Endothelial cell of umbilical vein (primary cell): ENCODE results near the gene NXPH1. TPM values are rescaled to one million over a fixed set of nuclear protein-coding genes. Genes with fewer than 3 reads are reported as not detected.

Experiments
- BruUV-seq: library from RNA; stranded (reverse); fragments of 400-500 nt; replicated peaks from 2 replicates; lab custom pipeline; 2021; lab: Mats Ljungman, UMichigan
- CTCF ChIA-PET: fragments of 300-600, 350-600 bp; sonication (Branson Sonifier 250); formaldehyde crosslinking; loops from one replicate; lab custom pipeline; 2021; ENCODE audit warnings: antibody characterized with exemption, inconsistent platforms; lab: Charles Lee
- POLR2A ChIA-PET: fragments of 300-600, 350-600 bp; sonication (Branson Sonifier 250); formaldehyde crosslinking; loops from one replicate; lab custom pipeline; 2021; ENCODE audit warnings: antibody characterized with exemption, inconsistent platforms; lab: Charles Lee
- DNase-seq: peaks from one replicate; pipeline ENCODE4 v3.0.0-alpha.2; 2011; ENCODE audit warnings: low read depth, low spot score
- FAIRE-seq: peaks from 2 replicates; lab custom pipeline; 2011; peaks lifted over from hg19 to GRCh38; lab: Jason Lieb, UNC
- H2AFZ ChIP-seq: 2 replicates; pipeline ENCODE4 v1.6.0; 2012; ENCODE audit warnings: low read depth, low read length, control low read depth, inconsistent platforms
- H3K27ac ChIP-seq: 2 replicates; pipeline ENCODE4 v1.5.1; 2011; ENCODE audit warnings: low read depth, mild to moderate bottlenecking, control low read depth, low read length, moderate library complexity; ENCODE audit not compliant: insufficient read depth
- H3K27me3 ChIP-seq, 2 experiments: 2 replicates each; pipeline versions ENCODE4 v1.6.0 to v1.6.1; 2011; ENCODE audit warnings: low read length in 2 of 2, mixed read lengths in 1 of 2; ENCODE audit not compliant: control insufficient read depth in 2 of 2, insufficient read depth in 2 of 2
- H3K36me3 ChIP-seq, 2 experiments: 2 replicates in 1 of 2; 3 replicates in 1 of 2; pipeline ENCODE4 v1.5.1; 2011; ENCODE audit warnings: low read length in 2 of 2, mild to moderate bottlenecking in 1 of 2, moderate library complexity in 1 of 2; ENCODE audit not compliant: control insufficient read depth in 2 of 2, insufficient read depth in 2 of 2; ENCODE audit errors: extremely low read depth in 1 of 2
- H3K4me1 ChIP-seq: 3 replicates; pipeline ENCODE4 v1.5.1; 2011; ENCODE audit warnings: mild to moderate bottlenecking, low read length; ENCODE audit not compliant: control insufficient read depth, insufficient read depth; ENCODE audit errors: extremely low read depth
- H3K4me2 ChIP-seq: 2 replicates; pipeline ENCODE4 v1.6.1; 2011; ENCODE audit warnings: low read length, control low read depth, mixed read lengths; ENCODE audit not compliant: insufficient read depth
- H3K4me3 ChIP-seq, 3 experiments: fragments of 200-600 bp in 1 of 3; sonication (generic), shearing (Covaris generic) in 1 of 3; replicated peaks in 1 of 3; 2 replicates each; pipeline ENCODE4 v1.5.1; 2011 to 2016; ENCODE audit warnings: control low read depth in 3 of 3, low read length in 3 of 3, mild to moderate bottlenecking in 2 of 3, inconsistent platforms in 1 of 3, low read depth in 1 of 3, moderate library complexity in 1 of 3; ENCODE audit not compliant: insufficient read depth in 1 of 3
- H3K79me2 ChIP-seq: 2 replicates; pipeline ENCODE4 v1.6.0; 2012; ENCODE audit warnings: low read length, inconsistent platforms; ENCODE audit not compliant: control insufficient read depth, insufficient read depth
- H3K9ac ChIP-seq: replicated peaks from 2 replicates; pipeline ENCODE3; 2011; ENCODE audit warnings: low read length, control low read depth; ENCODE audit not compliant: insufficient read depth; ENCODE audit errors: extremely low read depth
- H3K9me1 ChIP-seq: replicated peaks from 3 replicates; pipeline ENCODE4 v1.6.0; 2011; ENCODE audit warnings: mild to moderate bottlenecking, low read length; ENCODE audit not compliant: control insufficient read depth, insufficient read depth; ENCODE audit errors: extremely low read depth
- H3K9me3 ChIP-seq: replicated peaks from 2 replicates; pipeline ENCODE4 v1.5.1; 2012; ENCODE audit warnings: low read length, inconsistent platforms; ENCODE audit not compliant: control insufficient read depth, insufficient read depth
- H4K20me1 ChIP-seq: replicated peaks from 2 replicates; pipeline ENCODE3; 2011; ENCODE audit warnings: mild to moderate bottlenecking, low read length; ENCODE audit not compliant: control insufficient read depth, insufficient read depth; ENCODE audit errors: extremely low read depth
- EZH2 ChIP-seq: IDR thresholded peaks from 2 replicates; pipeline ENCODE4 v1.6.1; 2012; ENCODE audit warnings: borderline replicate concordance, low read depth, mild to moderate bottlenecking, moderate library complexity, low read length, inconsistent platforms; ENCODE audit not compliant: severe bottlenecking
- FOS ChIP-seq: IDR thresholded peaks from 2 replicates; pipeline ENCODE4 v1.6.1; 2011; ENCODE audit warnings: mild to moderate bottlenecking, low read length, moderate library complexity, borderline replicate concordance; ENCODE audit not compliant: insufficient read depth
- GATA2 ChIP-seq: IDR thresholded peaks from 2 replicates; pipeline ENCODE4 v1.7.0; 2011; ENCODE audit warnings: low read depth, mild to moderate bottlenecking, moderate library complexity, mixed read lengths, low read length; ENCODE audit not compliant: insufficient read length, insufficient read depth
- JUN ChIP-seq: IDR thresholded peaks from 2 replicates; pipeline ENCODE4 v1.6.1; 2011; ENCODE audit warnings: borderline replicate concordance, low read depth; ENCODE audit not compliant: insufficient read length, insufficient read depth
- MYC ChIP-seq: IDR thresholded peaks from one replicate; pipeline ENCODE4 v1.6.1; 2011; ENCODE audit warnings: mild to moderate bottlenecking, low read depth, low read length
- POLR2A ChIP-seq: IDR thresholded peaks from 2 replicates; pipeline ENCODE4 v1.6.1; 2012; ENCODE audit warnings: low read depth, mild to moderate bottlenecking, control low read depth, low read length
- POLR2AphosphoS5 ChIP-seq: IDR thresholded peaks from 2 replicates; pipeline ENCODE4 v1.6.1; 2012; ENCODE audit warnings: low read depth, mild to moderate bottlenecking, control low read depth, low read length, moderate library complexity; ENCODE audit not compliant: insufficient read depth
- dilution Hi-C: fragments of 300-500 bp; cut with MboI; formaldehyde crosslinking; loops from one replicate; pipeline ENCODE4 v1.15.0; 2019; ENCODE audit warnings: low sequenced_read_pairs; ENCODE audit not compliant: extremely low pct_ligation_motif_present
- intact Hi-C: fragments of 100-400 bp; cut with micrococcal nuclease; formaldehyde crosslinking; loops from one replicate; pipeline ENCODE4 v1.10.0; 2022
- polyA plus RNA-seq, 4 experiments: library from polyadenylated mRNA; depleted of rRNA in 3 of 4; stranded (reverse) in 3 of 4; unstranded in 1 of 4; fragments of >200 nt; gene quantifications; 2 replicates each; pipeline versions ENCODE4 v1.2.1 to v1.2.3, GENCODE V29; 2011 to 2012; ENCODE audit warnings: missing spikeins in 1 of 4
- total RNA-seq: library from RNA; stranded (reverse); gene quantifications from 2 replicates; pipeline ENCODE4 v1.2.3, GENCODE V29; 2021
- TF ChIP-seq, protein P1 (sequence below), 2 donors: IDR thresholded peaks; 1 replicate in 1 of 2; 2 replicates in 1 of 2; pipeline ENCODE4 v1.5.1; 2011; ENCODE audit warnings: low read length in 2 of 2, mild to moderate bottlenecking in 2 of 2, moderate library complexity in 2 of 2, control low read depth in 1 of 2, inconsistent platforms in 1 of 2, low read depth in 1 of 2; ENCODE audit not compliant: insufficient read depth in 1 of 2; ENCODE audit errors: extremely low read depth in 1 of 2
- TF ChIP-seq, protein P2 (sequence below): IDR thresholded peaks from 2 replicates; pipeline ENCODE4 v1.6.1; 2011; ENCODE audit not compliant: insufficient read depth, insufficient read length

NXPH1 gene
- total and polyA plus RNA-seq, 2 donors (not counting 3 experiments of a cell fraction or from before 2014, with no cell fraction given), result not detected

DNA sequence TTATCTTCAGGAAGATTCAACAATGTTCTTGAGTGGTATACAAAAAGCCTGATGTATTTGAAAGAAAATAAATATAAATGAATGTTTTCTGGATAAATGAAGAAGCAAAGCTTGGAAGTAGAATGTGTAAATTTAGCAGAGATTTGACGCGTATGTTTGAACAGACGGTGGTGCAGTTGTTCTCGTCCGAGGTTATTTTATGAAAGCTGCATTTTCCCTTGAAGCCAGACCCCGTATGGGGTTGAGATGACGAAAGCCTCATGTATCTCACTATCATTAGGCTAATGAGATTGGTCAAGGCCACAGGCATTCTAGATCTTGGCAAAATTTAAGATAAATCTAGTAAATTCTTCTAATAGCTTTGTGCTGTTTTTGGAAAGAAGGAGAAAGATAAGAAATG lies 195.2 kb downstream of the NXPH1 start:
- H3K36me3 ChIP-seq, result no peaks in the 10 kb centered on the region
- no peaks in the 10 kb centered on the region for H3K4me1 ChIP-seq
- FAIRE-seq (no peak), DNase-seq (no peak)
- no peaks in the 10 kb centered on the region for H3K27me3 ChIP-seq
- no peak overlapping the region for H3K4me2 ChIP-seq
- BruUV-seq, result no TSS peak
- no peaks in the 10 kb centered on the region for H4K20me1 ChIP-seq
- H3K9ac ChIP-seq, result no peak overlapping the region
- no peak for TF ChIP-seq JUN
- no peak for TF ChIP-seq POLR2A
- TF ChIP-seq FOS, result no peak
- TF ChIP-seq, protein P1, sequence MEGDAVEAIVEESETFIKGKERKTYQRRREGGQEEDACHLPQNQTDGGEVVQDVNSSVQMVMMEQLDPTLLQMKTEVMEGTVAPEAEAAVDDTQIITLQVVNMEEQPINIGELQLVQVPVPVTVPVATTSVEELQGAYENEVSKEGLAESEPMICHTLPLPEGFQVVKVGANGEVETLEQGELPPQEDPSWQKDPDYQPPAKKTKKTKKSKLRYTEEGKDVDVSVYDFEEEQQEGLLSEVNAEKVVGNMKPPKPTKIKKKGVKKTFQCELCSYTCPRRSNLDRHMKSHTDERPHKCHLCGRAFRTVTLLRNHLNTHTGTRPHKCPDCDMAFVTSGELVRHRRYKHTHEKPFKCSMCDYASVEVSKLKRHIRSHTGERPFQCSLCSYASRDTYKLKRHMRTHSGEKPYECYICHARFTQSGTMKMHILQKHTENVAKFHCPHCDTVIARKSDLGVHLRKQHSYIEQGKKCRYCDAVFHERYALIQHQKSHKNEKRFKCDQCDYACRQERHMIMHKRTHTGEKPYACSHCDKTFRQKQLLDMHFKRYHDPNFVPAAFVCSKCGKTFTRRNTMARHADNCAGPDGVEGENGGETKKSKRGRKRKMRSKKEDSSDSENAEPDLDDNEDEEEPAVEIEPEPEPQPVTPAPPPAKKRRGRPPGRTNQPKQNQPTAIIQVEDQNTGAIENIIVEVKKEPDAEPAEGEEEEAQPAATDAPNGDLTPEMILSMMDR (IDR thresholded peaks at IDR 0.05; ENCODE audit: extremely low read depth in 1 of 2, insufficient read depth in 1 of 2, low read depth in 1 of 2, low read length in 2 of 2), result no peak
- no peak for TF ChIP-seq MYC
- no peak for TF ChIP-seq EZH2
- no peak for TF ChIP-seq POLR2AphosphoS5
- TF ChIP-seq GATA2, result no peak
- TF ChIP-seq, protein P2, sequence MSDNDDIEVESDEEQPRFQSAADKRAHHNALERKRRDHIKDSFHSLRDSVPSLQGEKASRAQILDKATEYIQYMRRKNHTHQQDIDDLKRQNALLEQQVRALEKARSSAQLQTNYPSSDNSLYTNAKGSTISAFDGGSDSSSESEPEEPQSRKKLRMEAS, result no peak
- CTCF ChIA-PET, result no interaction called here
- POLR2A ChIA-PET, result no interaction called here
- H3K4me3 ChIP-seq, result no peak overlapping the region
- H3K9me1 ChIP-seq, result no peaks in the 10 kb centered on the region
- H3K79me2 ChIP-seq, result no peaks in the 10 kb centered on the region
- intact Hi-C loops (no loop called here), dilution Hi-C loops (no loop called here)
- no peak overlapping the region for H3K27ac ChIP-seq
- no peak overlapping the region for H2AFZ ChIP-seq
- H3K9me3 ChIP-seq, result peaks cover 2% of the 10 kb centered on the region
